GM12891 (cell line): ENCODE results near the gene PDPR.
"Not testable (repeated sequence)": the region's sequence is repeated elsewhere in the genome, so short reads cannot be mapped to it uniquely, and the experiment has no call there.

Source experiments
- DNase-seq: peaks from one replicate; pipeline ENCODE4 v3.0.0; 2011; ENCODE audit warnings: low spot score; ENCODE audit not compliant: insufficient read length
- FAIRE-seq: peaks from 2 replicates; lab custom pipeline; 2011; peaks lifted over from hg19 to GRCh38; lab: Jason Lieb, UNC
- PAX5 ChIP-seq: IDR thresholded peaks from 2 replicates; pipeline ENCODE4 v1.6.1; 2011; ENCODE audit warnings: low read length, moderate library complexity, mild to moderate bottlenecking; ENCODE audit not compliant: insufficient read depth, severe bottlenecking
- POLR2A ChIP-seq: IDR thresholded peaks from 2 replicates; pipeline ENCODE4 v1.6.1; 2011; ENCODE audit warnings: low read depth, low read length, control low read depth
- POLR2AphosphoS5 ChIP-seq: IDR thresholded peaks from 2 replicates; pipeline ENCODE4 v1.6.1; 2011; ENCODE audit warnings: low read depth, low read length, control low read depth
- POU2F2 ChIP-seq: IDR thresholded peaks from 2 replicates; pipeline ENCODE4 v1.6.1; 2011; ENCODE audit warnings: low read depth, mild to moderate bottlenecking, control low read depth, low read length, moderate library complexity
- SPI1 ChIP-seq: IDR thresholded peaks from 2 replicates; pipeline ENCODE4 v1.6.1; 2011; ENCODE audit warnings: low read depth, low read length, control low read depth
- TAF1 ChIP-seq: IDR thresholded peaks from 2 replicates; pipeline ENCODE4 v1.6.1; 2011; ENCODE audit warnings: low read depth, low read length, control low read depth

PDPR gene

GRCh38 chr16:70152578-70153302 lies 38.6 kb downstream of the PDPR start:
- FAIRE-seq (no peak), DNase-seq (no peak)
- no peak for TF ChIP-seq PAX5

GRCh38 chr16:70154736-70155135 lies 40.6 kb downstream of the PDPR start:
- not testable (repeated sequence) for DNase-seq, FAIRE-seq

GRCh38 chr16:70156207-70156978 lies 42.3 kb downstream of the PDPR start:
- FAIRE-seq = no peak

GRCh38 chr16:70157105-70157476 lies 43.0 kb downstream of the PDPR start:
- TF ChIP-seq SPI1 (no peak), TAF1 (no peak), PAX5 (no peak), POLR2A (no peak), POLR2AphosphoS5 (no peak), POU2F2 (no peak)
- no peak for FAIRE-seq
- DNase-seq = no peak

More at GRCh38 chr16:70156207-70156978, 42.3 kb downstream of the PDPR start:
- DNase-seq = no peak
- TF ChIP-seq PAX5 (no peak), POLR2A (no peak), POLR2AphosphoS5 (no peak), TAF1 (no peak), SPI1 (no peak), POU2F2 (no peak)

- TF ChIP-seq TAF1 = no peak
- no peak for TF ChIP-seq POLR2A
- TF ChIP-seq SPI1 = no peak
- no peak for TF ChIP-seq POLR2AphosphoS5
- no peak for TF ChIP-seq PAX5
- TF ChIP-seq POU2F2 = no peak
- no peak for FAIRE-seq
Measured at GRCh38 chr16:70157477-70158260, 43.5 kb downstream of the PDPR start.

GRCh38 chr16:70158261-70158939 lies 44.3 kb downstream of the PDPR start:
- no peak for TF ChIP-seq POLR2A
- no peak for TF ChIP-seq SPI1
- TF ChIP-seq POU2F2 = no peak
- no peak for TF ChIP-seq PAX5
- TF ChIP-seq POLR2AphosphoS5 = no peak
- TF ChIP-seq TAF1 = no peak
- FAIRE-seq = no peak
- no peak for DNase-seq

More at GRCh38 chr16:70157477-70158260, 43.5 kb downstream of the PDPR start:
- DNase-seq = no peak

- no peak for TF ChIP-seq POLR2AphosphoS5
- TF ChIP-seq POU2F2 = no peak
- TF ChIP-seq TAF1 = no peak
- TF ChIP-seq PAX5 = no peak
- no peak for TF ChIP-seq SPI1
- no peak for TF ChIP-seq POLR2A
- DNase-seq (no peak), FAIRE-seq (no peak)
Measured at GRCh38 chr16:70159355-70160348, 45.5 kb downstream of the PDPR start.

GRCh38 chr16:70160388-70160787 lies 46.3 kb downstream of the PDPR start:
- no peak for DNase-seq
- no peak for TF ChIP-seq TAF1
- no peak for TF ChIP-seq POU2F2
- no peak for FAIRE-seq

GRCh38 chr16:70160821-70161220 lies 46.7 kb downstream of the PDPR start:
- DNase-seq = no peak
- TF ChIP-seq PAX5 = no peak
- TF ChIP-seq TAF1 = no peak
- TF ChIP-seq POLR2A = no peak
- TF ChIP-seq SPI1 = no peak
- TF ChIP-seq POLR2AphosphoS5 = no peak
- no peak for TF ChIP-seq POU2F2
- FAIRE-seq = no peak
